Aorta (tissue), 5 donors: ENCODE measurements around the gene CAPG. TPM values are rescaled to one million over a fixed set of nuclear protein-coding genes. Genes with fewer than 3 reads are reported as not detected.
A peak's percentile ranks its signal among the peaks of the same experiment; 100 is the strongest.

Experiments
- ATAC-seq: fragments of 200-7000 bp; cut with Tn5 transposase; one replicate; pipeline ENCODE4 v1.9.1; 2022; ENCODE audit warnings: moderate library complexity; ENCODE audit not compliant: low FRiP score
- DNase-seq, 2 donors: peaks; one replicate each; pipeline ENCODE4 v3.0.0-alpha.2; 2020
- H3K27ac ChIP-seq, 2 donors: one replicate each; pipeline ENCODE4 v1.5.1; 2013; ENCODE audit warnings: low read length in 2 of 2, mild to moderate bottlenecking in 2 of 2, moderate library complexity in 2 of 2, control low read depth in 1 of 2, inconsistent platforms in 1 of 2, low read depth in 1 of 2
- H3K27me3 ChIP-seq, 2 donors: one replicate each; pipeline ENCODE4 v1.6.1; 2013; ENCODE audit warnings: control low read depth in 1 of 2, low read length in 1 of 2, mild to moderate bottlenecking in 1 of 2, moderate library complexity in 1 of 2; ENCODE audit not compliant: insufficient read depth in 2 of 2, control insufficient read depth in 1 of 2
- H3K36me3 ChIP-seq, 2 donors: one replicate each; pipeline ENCODE4 v1.6.1; 2013; ENCODE audit warnings: control low read depth in 1 of 2, low read length in 1 of 2, mild to moderate bottlenecking in 1 of 2; ENCODE audit not compliant: insufficient read depth in 2 of 2, control insufficient read depth in 1 of 2
- H3K4me1 ChIP-seq, 2 donors: one replicate each; pipeline ENCODE4 v1.6.1; 2013; ENCODE audit warnings: low read length in 2 of 2, control low read depth in 1 of 2, mild to moderate bottlenecking in 1 of 2, moderate library complexity in 1 of 2; ENCODE audit not compliant: insufficient read depth in 2 of 2, control insufficient read depth in 1 of 2
- H3K4me3 ChIP-seq, 2 donors: one replicate each; pipeline ENCODE4 v1.5.1; 2013; ENCODE audit warnings: low read length in 2 of 2, control low read depth in 1 of 2, mild to moderate bottlenecking in 1 of 2
- H3K9me3 ChIP-seq: one replicate; pipeline ENCODE4 v1.6.1; 2013; ENCODE audit warnings: mild to moderate bottlenecking, low read length; ENCODE audit not compliant: control insufficient read depth
- WGBS, 2 donors: extraction: QIAGEN DNeasy Blood & Tissue Kit; methylation state at CpG; one replicate each; pipeline ENCODE4 v1.1.7; 2013; 5-methylcytosine and 5-hydroxymethylcytosine counted together
- intact Hi-C, 2 donors: fragments of 100-400 bp; cut with DNase I; formaldehyde crosslinking; loops; one replicate each; pipeline versions ENCODE4 v1.14.2 to v1.15.0; 2022
- polyA plus RNA-seq, 2 donors: library from polyadenylated mRNA; stranded (reverse); fragments of 200-250 nt; gene quantifications; one replicate each; pipeline ENCODE4 v1.2.3, GENCODE V29; 2013
- total RNA-seq, 2 donors: library from RNA; stranded (reverse); fragmentation: NEBNext Ultra II Directional; extraction: Animal tissue kit (Norgen Biotek cat#: 25700); gene quantifications; one replicate each; pipeline ENCODE4 v1.2.1, GENCODE V29; 2021
- donor health status: healthy with polysubstance abuse.
- donor health status: Bipolar disorder and iron deficiency.
- donor health status: DM: no; HTN: no; CAD: no.
- donor health status: DM: no; HTN: no; CAD: no.
- donor health status: DM: yes; HTN: yes; CAD: no.

CAPG gene
- total and polyA plus RNA-seq, 4 donors = 24.9 to 103 (median 72.8) TPM

DNA sequence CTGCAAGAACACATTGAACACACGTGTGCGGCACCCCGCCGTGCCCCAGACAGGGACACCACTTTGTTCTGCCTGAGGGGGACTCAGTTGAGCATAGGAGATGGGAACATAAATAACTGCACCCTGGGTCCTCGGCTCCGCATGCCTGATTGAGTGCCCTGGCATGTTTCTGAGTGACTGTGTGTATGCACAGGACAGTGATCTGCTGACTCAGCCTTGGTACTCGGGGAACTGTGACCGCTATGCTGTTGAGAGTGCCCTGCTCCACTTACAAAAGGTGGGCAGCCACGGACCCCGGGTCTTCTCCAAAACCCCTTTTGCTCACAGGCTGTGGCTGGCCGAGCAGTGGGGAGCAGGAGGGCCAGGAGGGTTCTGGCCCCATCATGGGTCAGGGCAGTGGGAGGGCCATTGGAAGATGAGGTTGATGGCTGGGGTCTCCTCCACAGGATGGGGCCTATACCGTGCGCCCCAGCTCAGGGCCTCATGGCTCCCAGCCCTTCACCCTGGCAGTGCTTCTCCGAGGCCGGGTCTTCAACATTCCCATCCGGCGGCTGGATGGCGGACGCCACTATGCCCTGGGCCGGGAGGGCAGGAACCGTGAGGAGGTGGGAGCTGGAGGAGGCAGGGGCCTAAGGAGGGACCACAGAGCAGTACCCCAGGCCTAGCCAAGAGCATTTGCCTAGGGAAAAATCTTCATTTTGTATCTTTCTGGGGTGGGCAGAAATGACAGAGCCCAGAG lies 25.2 kb upstream of the CAPG start:
- Histone ChIP-seq H3K4me1 (no peaks in the 10 kb centered on the region), H3K4me3 (no peak overlapping the region), H3K27ac (no peak overlapping the region), H3K36me3 (no peaks in the 10 kb centered on the region), H3K27me3 (no peaks in the 10 kb centered on the region), H3K9me3 (no peaks in the 10 kb centered on the region)
- WGBS, 2 donors = 93 to 95% methylated on average over 20 to 21 of the region's 21 CpGs
- intact Hi-C loops = loop anchor here in 1 of 2 donors (10.0 kb wide), 1 partner anchor 59 kb away; no protein-coding TSS in a partner anchor
- ATAC-seq (no peak), DNase-seq (no peak)

DNA sequence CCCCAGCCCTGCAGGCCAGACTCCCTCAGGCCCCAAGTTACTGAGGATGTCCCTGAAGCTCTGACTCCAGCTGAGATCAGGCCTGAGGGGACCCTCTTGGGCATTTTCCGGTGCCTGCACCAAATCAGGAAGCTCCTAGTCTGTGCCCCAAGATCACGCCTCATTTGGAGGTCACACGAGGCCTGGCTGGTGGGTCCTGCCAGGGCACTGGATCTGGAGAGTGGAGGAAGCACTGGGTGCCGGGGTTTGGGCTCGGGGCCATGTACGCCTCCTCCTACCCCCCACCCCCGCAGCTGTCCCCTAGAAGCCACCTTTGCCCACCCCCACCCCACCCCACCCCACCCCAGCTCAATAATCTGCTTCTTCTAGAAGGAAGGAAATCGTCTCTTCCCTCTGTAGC lies 24.5 kb upstream of the CAPG start:
- intact Hi-C loops = loop anchor here in 1 of 2 donors (10.0 kb wide), 1 partner anchor 60 kb away; no protein-coding TSS in a partner anchor
- H3K4me3 ChIP-seq = no peak overlapping the region
- ATAC-seq = no peak
- no peaks in the 10 kb centered on the region for H3K9me3 ChIP-seq
- H3K27me3 ChIP-seq = no peaks in the 10 kb centered on the region
- no peaks in the 10 kb centered on the region for H3K4me1 ChIP-seq
- no peak overlapping the region for H3K27ac ChIP-seq
- DNase-seq = no peak
- 88 to 92% methylated on average over 8 of the region's 8 CpGs for WGBS, 2 donors
- H3K36me3 ChIP-seq = no peaks in the 10 kb centered on the region

DNA sequence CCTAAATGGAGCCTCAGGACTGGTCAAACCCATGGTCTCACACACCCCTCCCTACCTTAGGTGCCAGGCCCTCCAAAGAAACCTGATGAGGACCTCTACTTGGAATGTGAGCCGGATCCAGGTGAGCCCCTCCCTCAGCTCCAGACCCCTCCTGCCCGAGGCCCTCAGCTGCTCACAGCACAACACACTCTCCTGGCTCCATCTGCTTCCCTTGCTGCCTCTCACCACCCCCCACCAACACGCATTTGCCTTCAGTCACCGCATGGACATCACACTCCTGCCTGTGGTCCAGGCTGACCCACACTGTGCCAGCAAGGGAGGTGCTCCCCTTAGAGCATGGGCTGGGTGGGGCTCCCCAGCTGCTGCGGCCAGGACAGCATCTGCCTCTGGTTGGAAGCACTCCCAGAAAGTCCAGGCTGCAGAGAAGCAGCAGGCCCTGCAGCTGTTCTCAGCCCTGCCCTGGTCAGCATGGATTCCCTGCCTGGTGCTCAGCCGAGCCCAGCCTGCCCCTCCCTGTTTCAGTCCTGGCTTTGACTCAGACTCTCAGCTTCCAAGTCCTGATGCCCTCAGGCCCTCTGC lies 23.4 kb upstream of the CAPG start:
- no peak overlapping the region for H3K4me3 ChIP-seq
- 35 to 44% methylated on average over 6 of the region's 6 CpGs for whole genome bisulfite sequencing, 2 donors
- intact Hi-C loops = loop anchor here in 1 of 2 donors (10.0 kb wide), 1 partner anchor 61 kb away; no protein-coding TSS in a partner anchor
- no peaks in the 10 kb centered on the region for H3K4me1 ChIP-seq
- DNase-seq (peak; percentile 83 to 86), ATAC-seq (peak; percentile 51)
- no peaks in the 10 kb centered on the region for H3K27me3 ChIP-seq
- no peak overlapping the region for H3K27ac ChIP-seq
- H3K36me3 ChIP-seq = no peaks in the 10 kb centered on the region
- H3K9me3 ChIP-seq = no peaks in the 10 kb centered on the region

DNA sequence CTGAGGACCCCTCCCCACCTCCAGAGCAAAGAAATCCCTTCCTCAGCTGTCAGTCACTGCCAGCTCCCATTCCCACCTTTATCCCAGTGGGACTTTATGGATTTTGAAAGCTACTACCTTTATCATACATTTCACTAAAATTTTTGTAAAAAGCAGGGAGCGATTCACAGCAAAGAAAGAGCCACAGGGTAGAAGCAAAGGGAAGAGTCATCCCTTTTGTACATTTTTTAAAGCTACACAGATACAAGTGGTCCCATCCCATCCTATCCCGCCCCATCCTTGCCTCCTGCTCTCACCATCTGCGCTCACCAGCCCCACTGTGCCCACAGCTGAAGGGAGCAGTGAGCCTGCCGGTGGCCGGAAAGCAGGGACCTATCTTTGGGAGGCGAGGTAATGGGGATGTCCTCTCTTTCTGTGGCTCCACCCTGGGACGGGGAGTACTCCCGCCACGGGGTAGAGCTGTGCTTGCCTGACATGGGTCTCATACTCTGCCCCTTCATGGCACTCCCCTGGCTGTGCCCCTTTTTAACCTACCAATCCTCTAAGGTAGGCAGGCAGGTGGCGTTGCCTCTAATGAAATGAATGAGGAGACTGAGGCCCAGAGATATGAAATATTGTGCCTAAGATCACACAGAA lies 21.5 kb upstream of the CAPG start:
- Histone ChIP-seq H3K27me3 (no peaks in the 10 kb centered on the region), H3K36me3 (no peaks in the 10 kb centered on the region), H3K4me1 (no peaks in the 10 kb centered on the region), H3K9me3 (no peaks in the 10 kb centered on the region), H3K4me3 (no peak overlapping the region), H3K27ac (no peak overlapping the region)
- WGBS, 2 donors = 84 to 91% methylated on average over 10 of the region's 10 CpGs
- DNase-seq = no peak
- intact Hi-C loops = loop anchor here in 1 of 2 donors (10.0 kb wide), 1 partner anchor 63 kb away; no protein-coding TSS in a partner anchor
- no peak for ATAC-seq

DNA sequence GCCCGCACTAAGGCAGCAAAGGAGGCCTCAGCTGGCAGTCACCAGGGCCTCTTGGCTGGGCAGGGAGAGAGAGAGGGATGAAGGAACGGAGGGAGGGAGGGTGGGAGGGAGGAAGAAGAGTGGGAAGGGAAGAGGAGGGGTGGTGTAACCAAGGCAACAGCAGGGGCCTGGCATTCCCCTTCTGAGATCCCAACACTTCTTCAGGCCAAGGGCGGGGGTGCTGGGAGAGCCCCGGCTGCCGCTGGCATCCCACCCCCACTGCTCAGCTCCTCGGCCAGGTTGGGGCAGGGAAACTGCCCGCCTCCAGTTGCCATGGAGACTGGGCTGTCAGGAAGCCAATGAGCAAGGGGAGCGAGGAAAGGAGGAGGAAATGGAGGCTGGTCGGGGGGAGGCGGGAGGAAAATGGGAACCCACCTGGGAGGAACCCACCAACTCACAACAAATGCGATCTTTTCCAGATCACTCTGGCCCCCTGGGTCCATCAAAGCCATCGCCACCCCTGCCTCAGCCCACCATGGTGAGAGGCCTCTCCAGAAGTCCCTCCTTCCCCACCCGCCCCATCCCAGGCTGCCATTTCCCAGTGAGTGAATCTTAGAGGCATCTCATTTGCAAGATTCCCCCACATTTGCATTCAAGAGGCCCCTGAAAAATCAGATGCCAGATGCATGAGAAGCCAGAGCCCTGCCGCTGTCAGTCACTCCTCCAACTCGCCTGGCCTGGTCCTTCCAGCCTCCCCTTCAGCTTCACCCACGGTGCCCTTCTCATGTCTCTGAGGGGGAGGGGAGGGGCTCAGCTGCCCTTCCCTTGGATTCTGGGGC lies 20.8 kb upstream of the CAPG start:
- H3K36me3 ChIP-seq = no peaks in the 10 kb centered on the region
- H3K4me1 ChIP-seq = no peaks in the 10 kb centered on the region
- H3K27ac ChIP-seq = no peak overlapping the region
- intact Hi-C loops = loop anchor here in 1 of 2 donors (10.0 kb wide), 1 partner anchor 64 kb away; no protein-coding TSS in a partner anchor
- WGBS, 2 donors = 34 to 44% methylated on average over 14 to 16 of the region's 16 CpGs
- no peaks in the 10 kb centered on the region for H3K9me3 ChIP-seq
- no peak overlapping the region for H3K4me3 ChIP-seq
- ATAC-seq (no peak), DNase-seq (no peak)
- H3K27me3 ChIP-seq = no peaks in the 10 kb centered on the region

DNA sequence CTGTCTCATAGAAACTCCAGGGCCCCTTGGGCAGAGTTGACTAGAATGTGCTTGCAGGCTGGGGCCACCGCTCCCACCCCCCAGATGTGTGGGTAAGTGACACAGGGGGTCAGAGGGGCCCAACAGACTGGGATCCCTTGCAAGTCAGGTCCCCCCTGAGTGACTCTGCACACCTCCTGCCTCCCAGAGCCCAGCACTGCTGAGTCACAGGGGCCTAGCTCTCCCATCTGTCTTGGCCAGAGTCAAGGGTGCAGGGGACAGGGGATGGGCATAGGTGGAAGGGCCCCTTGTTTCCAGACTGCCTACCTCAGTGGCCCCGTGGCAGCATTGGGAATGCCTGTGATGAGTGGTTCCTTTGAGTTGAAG lies 19.7 kb upstream of the CAPG start:
- H3K36me3 ChIP-seq = no peaks in the 10 kb centered on the region
- DNase-seq (no peak), ATAC-seq (no peak)
- 86 to 97% methylated on average over 2 of the region's 2 CpGs for WGBS, 2 donors
- H3K27me3 ChIP-seq = no peaks in the 10 kb centered on the region
- H3K4me1 ChIP-seq = no peaks in the 10 kb centered on the region
- no peak overlapping the region for H3K27ac ChIP-seq
- intact Hi-C loops = loop anchor here in 1 of 2 donors (10.0 kb wide), 1 partner anchor 65 kb away; no protein-coding TSS in a partner anchor
- no peak overlapping the region for H3K4me3 ChIP-seq
- H3K9me3 ChIP-seq = no peaks in the 10 kb centered on the region

DNA sequence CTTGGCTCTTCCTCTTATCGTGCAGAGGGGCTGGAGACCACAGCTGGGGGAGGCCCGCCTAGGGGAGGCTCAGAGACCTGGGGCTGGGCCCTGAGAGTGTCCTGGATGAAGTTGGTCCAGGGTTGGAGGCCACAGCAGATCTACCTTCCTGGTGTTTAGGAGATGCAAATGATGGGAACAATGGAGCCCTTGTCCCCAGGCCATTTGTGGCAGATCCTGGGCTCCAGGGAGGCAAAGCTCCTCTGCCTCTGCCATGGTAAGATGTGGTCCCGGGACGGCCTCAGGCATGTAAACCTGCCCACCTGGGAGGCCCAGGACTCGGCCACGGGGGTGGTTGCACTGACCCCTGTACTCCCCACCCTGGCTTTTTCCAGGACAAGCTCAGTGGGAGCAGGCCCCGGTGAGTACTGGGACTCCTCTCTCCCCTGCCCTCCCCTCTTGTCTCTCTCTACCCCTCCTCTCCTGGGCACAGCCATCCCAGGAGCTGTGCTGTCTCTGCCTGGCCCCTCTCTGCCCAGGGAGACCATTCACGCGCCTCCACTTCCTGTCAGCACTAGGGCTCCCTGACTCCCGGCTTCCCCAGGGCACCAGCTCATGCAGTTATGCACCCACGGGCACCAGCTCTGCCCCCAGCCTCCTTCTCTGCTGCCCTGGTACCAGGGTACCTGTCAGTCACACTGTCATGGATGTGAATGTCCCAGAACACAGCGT lies 19.2 kb upstream of the CAPG start:
- H3K27ac ChIP-seq = no peak overlapping the region
- no peaks in the 10 kb centered on the region for H3K27me3 ChIP-seq
- DNase-seq (no peak), ATAC-seq (no peak)
- H3K4me3 ChIP-seq = no peak overlapping the region
- intact Hi-C loops = no loop called here
- H3K36me3 ChIP-seq = no peaks in the 10 kb centered on the region
- no peaks in the 10 kb centered on the region for H3K9me3 ChIP-seq
- 89 to 90% methylated on average over 12 of the region's 12 CpGs for WGBS, 2 donors
- no peaks in the 10 kb centered on the region for H3K4me1 ChIP-seq

DNA sequence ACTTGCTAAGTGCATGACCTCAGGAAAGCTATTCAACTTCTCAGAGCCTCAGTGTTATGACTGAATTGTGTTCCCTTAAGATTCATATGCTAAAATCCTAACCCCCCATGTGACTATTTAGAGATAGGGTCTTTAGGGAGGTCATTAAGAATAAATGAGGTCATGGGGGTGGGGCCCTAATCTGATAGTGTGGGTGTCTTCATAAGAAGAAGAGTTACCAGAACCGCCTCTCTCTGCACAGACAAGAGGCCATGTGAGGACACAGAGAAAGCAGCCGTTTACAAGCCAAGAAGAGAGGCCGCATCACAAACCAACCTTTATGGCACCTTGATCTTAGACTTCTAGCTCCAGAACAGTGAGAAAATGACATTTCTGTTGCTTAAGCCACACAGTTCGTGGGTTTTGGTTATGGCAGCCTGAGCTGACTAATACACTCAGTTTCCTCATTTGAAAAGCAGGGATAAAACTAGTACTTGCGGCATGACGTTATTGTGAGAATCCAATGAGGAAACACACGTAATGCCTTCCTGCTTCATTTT lies 18.2 kb upstream of the CAPG start:
- Histone ChIP-seq H3K27ac (no peak overlapping the region), H3K27me3 (no peaks in the 10 kb centered on the region), H3K36me3 (no peaks in the 10 kb centered on the region), H3K4me3 (no peak overlapping the region), H3K9me3 (no peaks in the 10 kb centered on the region), H3K4me1 (no peaks in the 10 kb centered on the region)
- 86 to 88% methylated on average over 7 of the region's 7 CpGs for WGBS, 2 donors
- intact Hi-C loops = no loop called here
- DNase-seq (no peak), ATAC-seq (no peak)
